NCI-H1092 treated with DMSO at 0.1 percent for 48 hours (cell line): Measurements from ENCODE around the gene CHRNB4.
"Not testable (repeated sequence)": the region's sequence is repeated elsewhere in the genome, so short reads cannot be mapped to it uniquely, and the experiment has no call there.

Experiments
- DNase-seq: peaks from one replicate; lab custom pipeline; 2025; lab: John Stamatoyannopoulos, UW

Gene CHRNB4, protein sequence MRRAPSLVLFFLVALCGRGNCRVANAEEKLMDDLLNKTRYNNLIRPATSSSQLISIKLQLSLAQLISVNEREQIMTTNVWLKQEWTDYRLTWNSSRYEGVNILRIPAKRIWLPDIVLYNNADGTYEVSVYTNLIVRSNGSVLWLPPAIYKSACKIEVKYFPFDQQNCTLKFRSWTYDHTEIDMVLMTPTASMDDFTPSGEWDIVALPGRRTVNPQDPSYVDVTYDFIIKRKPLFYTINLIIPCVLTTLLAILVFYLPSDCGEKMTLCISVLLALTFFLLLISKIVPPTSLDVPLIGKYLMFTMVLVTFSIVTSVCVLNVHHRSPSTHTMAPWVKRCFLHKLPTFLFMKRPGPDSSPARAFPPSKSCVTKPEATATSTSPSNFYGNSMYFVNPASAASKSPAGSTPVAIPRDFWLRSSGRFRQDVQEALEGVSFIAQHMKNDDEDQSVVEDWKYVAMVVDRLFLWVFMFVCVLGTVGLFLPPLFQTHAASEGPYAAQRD

DNA sequence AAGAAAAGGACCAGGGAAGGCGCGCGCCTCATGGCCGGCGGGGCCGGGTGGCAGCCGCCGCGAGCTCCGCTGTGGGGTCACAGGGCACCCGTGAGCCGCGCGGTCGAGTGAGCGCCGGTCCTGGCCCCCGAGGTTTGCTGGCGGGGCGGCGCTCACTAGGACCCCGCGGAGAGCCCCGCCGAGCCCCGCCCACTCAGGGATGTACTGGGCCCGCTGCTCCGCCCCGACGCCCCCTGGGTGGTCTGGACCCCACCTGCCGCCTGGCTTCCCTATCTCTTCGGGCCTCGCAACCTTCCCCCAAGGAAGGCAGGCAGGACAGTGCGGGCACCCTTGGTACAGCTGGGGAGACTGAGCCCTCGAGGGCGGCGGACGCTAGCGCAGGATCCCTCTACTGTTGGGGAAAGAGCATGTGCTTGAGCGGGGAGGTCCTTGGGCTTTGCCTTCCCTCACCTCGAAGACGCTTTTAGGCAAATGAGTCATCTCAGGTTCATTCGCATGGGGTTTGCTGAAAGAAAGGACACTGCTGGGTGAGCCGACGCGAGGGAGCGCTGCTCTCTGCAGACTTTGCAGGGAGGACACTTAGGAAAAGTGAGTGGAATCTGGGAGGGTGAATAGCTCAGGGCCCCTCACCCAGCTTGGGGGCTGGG lies at the start of gene CHRNB4:
CHRNB4 (minus strand) TSS at position 109 of the 647 bp plus-strand sequence; CDS start at position 32, 77 bp downstream.
- DNase-seq: no peak

DNA sequence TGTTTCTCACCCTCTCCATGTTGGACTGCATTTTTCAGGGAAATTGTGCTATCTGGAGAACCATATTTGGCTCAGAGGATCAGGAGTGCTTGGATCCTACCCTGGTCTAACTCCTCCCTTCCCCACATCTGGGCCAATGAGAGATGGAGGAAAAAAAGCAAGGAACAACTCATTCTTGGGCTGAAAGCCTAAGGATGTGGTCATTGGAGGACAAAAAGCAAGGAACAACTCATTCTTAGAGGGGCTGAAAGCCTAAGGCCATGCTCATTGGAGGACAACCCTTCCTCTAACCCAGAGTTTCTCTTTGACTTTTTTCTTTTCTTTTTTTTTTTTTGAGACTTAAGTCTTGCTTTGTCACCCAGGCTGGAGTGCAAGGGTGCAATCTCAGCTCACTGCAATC lies 48.6 kb upstream of the CHRNB4 start:
- DNase-seq: no peak

DNA sequence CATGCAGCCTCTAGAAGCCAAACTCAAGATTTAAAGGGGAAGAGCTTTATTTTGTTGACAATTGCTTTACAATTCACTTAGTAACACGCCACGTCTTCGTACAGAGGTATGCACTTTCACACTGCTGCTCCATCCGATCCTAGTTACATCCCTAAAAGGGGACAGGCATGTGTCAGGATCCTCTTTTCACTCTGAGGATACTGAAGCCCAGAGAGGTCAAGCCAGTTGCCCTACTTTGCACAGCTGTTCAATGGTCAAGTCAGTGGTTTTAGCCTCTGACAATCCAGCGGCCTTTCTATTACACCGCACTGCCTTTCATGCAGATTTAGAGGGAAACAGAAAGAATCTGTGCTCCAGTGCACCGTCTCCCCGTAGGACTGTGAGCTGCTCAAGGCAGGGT lies 44.9 kb upstream of the CHRNB4 start:
- no peak for DNase-seq

DNA sequence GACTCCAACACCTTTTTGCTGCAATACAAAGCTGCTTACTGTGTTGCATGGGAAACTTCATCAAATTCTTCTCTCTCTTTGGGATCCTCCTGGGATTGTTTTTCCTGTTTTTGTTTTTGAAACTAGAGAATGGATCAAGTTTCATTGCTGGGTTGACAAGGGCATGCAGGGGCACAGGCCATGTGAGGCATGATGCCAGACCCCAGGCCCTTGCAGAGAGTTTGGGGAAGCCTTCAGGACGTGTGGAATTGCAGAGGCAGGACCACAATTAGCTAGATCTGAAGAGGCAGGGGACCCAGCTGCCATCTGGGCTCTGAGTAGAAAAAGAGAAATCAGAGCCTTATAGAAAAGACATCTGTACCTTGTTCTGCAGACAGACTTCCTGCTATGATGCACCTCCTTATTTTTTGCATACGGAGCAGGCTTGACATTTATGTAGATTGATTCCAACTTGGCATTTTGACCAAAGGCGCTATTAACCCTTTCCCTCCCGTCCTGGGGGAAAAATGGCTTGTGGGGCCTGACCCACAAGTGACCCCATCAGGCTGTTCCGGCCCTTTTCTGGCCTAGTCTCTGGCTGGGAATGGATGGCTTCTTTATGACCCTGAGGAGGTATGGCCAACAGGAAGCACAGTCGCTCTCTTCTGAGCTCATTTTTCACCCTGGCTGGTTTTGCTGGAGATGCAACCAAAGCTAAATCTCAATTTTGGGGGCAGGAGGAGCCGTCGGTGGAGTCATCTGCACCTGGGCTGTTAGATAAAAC lies 44.3 kb upstream of the CHRNB4 start:
- DNase-seq: no peak

DNA sequence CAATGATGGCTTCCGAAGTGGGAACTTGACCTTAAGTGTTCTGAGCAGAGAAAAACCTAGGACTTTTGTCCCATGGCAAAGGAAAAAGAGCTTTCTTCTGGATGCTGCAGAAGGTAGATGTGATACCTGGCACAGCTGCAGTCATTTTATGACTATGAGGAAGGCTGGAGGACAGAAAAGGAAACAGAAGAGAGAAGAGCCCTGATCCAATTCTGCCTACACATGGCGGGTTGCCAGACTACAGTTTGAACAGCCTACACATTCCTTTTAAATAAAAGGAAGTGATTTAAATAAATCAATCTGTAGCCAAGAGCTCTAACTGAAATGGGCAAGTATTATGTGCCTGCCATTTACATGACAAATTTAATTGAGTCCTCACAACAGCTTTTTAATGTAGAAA lies 43.6 kb upstream of the CHRNB4 start:
- peak; percentile 1 for DNase-seq

DNA sequence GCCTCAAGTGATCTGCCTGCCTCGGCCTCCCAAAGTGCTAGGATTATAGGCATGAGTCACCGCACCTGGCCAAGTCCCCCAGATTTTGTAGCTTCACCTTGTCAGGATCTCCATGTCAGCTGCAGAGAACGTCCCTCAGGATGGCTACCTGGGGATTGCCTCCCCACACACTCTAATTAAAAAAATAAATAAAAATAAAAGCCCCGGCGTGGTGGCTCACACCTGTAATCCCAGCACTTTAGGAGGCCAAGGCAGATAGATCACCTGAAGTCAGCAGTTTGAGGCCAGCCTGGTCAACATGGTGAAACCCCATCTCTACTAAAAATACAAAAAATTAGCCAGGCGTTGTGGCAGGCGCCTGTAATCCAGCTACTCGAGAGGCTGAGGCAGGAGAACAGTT lies 42.6 kb upstream of the CHRNB4 start:
- not testable (repeated sequence) for DNase-seq

DNA sequence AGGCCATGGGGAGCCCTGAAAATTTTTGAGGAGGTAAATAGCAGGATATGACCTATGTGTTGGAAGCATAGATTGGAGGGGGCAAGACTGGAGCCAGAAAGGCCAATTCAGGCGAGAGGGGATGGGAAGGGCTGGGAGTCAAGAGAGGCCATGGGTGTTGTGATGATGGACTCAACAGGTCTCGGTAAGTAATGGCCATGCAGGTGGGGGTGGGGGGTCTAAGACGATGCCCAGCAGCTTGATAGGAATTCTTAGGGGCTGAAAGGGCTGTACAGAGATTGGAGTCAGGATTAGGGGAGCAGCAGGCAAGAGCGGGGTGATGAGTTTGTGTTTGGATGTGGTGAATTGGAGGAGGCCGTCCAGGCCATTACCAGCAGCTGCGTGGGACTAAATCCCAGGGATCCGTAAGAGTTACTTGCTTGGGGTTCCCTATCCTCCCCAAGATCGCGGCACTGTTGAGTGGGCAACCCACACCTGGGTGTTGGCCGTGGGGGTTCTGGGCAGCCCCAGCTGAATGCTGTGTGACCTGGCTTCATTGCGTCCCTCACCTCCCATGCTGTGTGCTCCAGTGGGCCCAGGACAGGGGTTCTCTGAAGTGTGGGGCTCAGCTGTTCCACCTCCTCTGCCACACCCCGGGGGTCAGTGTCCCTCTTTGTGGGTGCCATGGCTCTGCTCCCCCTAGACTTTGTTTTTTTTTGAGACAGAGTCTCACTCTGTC lies 41.8 kb upstream of the CHRNB4 start:
- DNase-seq: no peak

DNA sequence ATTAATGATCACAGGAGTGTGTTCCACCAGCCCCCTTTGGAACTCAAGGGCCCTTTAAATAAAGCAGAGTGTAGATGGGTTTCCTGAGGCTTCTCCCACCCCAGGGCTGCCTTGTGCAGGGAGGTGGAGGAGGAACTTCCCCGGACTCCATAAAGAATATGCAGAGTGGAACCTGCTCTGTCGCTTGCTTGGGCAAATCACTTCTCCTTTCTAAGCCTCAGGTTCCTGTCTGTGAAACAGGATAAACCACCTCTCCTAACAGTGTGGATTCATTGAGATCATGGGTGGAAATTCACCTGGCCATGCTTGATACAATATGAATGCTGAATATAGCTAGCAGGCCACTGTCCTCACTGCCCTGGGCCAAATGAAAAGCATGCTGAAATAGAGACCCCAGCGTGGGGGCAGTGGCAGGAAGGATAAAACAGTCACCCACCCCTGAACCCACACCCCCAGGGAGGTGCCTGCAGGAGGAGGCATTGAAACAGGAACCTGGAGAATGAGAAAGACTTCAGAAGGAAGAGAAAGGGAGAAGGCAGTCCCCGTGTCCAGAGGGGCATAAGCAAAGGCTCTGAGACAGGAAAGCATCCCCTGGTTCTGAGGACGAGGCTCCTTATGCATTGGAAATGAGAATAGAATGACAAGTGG lies 41.1 kb upstream of the CHRNB4 start:
- DNase-seq: no peak

DNA sequence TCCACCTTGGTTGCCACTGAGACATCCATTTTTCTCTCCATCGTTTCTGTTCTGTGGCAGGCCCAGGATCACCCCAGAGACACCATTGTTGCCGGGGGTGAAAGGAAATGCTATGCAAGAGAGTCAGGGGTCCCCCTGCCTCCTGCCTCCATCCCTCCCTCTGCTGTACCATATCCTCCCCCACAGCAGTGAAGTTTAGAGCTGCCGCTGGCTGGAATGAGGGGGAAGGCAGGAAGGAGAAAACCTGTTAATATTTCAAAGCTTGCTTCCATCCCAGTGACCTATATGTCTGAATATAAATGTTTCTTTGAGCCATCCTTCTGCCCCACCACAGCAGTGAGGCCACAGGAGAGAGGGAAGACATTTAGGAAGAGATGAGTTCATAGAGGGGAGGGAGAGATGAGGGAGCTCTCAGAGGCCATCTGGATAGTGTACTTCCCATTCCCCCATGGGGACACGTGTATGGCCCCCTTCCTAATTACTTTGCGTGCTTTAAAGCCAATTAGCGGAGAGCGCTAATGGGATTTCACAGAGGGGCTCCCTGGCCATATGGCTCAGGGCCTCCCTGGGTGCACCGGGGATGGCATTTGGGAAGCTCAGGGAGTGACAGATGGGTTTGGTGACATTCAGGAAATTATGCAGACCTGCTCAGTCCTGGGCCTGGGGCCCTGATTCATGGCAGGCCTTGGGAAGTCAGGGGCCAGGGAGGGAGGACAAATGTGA lies 40.4 kb upstream of the CHRNB4 start:
- peak; percentile 17 for DNase-seq

DNA sequence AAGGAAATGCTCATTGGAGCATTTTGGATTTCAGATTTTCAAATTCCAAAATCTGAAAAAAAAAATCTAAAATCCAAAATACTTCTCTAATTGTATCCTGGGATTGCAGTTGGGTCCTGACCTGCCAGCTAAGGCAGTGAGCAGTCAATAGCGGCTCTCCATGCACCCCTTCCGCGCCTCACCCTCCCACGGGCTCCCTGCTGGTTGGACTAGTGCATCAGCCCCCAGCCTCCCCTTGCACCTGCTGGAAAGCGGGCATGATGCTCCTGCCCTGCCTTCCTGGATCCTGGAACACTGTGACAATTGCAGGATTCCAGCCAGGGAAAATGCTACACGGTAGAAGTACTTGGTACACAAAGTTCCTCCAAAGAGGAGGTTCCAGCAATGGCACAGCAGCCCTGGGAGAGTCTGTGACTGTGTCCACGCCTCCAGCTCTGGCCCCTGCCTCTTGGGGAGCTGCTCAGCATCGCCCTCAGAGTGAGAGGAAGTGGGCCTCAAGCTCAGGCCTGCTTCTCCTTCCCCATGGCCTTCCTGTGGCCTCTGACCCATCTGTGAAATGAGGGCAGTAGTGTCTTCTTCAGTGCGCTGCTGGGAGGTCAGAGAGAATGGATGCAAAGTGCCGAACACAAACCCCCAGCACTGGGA lies 39.5 kb upstream of the CHRNB4 start:
- DNase-seq: no peak

DNA sequence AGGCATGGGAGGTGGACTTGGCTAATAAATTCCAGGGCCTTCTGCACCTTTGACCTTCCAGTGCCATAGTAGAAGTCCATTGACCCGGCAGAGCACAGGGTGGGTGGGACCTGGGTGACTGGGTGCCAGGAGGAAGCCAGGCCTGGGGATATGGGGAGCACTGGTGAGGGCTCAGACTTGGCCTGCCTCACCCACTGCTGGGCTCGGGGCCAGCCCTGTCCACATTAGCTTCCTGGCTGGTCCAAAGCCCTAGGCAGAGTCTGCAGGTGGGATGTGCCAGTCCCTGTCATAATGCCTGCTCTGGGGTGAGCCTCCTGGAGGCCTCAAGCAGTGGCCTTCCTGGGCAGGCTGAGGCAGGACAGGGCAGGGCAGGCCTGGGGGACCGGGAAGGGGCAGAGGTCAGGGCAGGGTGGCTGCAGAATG lies 38.1 kb upstream of the CHRNB4 start:
- DNase-seq: no peak

DNA sequence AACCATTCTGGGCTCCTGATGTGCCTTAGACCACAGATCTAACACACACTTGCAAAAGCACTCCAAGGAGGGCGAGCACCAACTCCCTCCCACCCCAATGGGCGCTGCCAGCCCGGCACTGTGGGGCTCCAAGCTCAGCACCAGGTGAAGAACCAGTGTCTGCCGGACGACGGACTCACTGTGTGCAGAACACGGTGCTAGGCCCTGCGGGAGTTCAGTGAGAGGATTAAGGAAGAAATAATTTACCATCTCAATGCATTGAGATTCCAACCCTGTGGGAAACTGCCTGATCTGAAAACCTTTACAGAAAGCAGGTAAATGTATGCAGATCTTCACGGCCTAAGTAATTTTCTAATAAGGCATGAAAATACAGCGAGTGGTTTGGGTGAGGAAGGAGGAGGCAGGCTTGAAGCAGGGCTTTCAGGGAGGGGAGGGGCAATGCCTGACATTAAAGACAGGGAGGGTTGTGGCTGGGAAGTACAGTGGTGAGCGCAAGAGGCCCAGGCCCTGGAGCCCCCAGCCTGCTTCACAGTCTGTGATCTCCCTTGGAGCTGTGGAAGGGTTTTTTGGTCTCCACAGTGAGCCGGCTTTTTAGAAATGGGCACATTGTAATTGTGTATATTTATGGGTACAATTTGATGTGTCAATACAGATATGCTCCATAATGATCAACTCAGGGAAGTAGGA lies 35.6 kb upstream of the CHRNB4 start:
- DNase-seq: no peak

DNA sequence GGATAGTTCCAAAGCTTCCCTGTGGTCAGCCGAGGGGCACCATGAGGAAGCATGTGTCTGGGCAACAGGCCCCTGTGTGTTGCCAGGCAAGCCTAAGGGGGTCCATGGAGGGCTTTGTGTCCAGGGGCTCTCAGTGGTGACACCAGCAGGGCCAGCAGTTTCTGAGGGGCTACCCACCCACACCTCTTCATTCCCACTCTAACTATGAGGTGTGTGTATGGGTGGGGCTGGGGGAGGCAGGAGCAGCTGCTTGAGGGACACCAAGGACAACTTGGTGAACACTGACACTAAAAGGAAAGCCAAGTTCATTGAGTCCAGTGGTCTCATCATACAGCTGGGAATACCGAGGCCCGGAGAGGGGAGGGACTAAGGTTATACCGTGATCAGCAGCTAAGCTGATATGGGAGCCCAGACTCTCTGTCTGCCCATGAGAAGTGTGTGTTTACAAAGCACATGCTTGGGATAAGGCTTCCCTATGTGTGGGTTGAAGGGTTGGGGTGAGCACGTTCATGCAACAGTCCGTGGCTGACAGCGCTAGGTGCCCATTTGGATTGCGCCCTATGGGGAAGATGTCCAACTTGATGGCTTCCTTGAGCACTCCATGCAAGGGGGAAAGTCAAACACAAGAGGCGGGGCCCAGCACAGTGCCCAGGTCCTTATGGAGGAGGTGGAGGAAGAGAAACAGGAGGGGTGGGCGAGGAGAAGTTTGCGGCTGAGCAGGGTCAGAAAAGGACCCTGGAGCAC lies 34.8 kb upstream of the CHRNB4 start:
- DNase-seq: no peak

DNA sequence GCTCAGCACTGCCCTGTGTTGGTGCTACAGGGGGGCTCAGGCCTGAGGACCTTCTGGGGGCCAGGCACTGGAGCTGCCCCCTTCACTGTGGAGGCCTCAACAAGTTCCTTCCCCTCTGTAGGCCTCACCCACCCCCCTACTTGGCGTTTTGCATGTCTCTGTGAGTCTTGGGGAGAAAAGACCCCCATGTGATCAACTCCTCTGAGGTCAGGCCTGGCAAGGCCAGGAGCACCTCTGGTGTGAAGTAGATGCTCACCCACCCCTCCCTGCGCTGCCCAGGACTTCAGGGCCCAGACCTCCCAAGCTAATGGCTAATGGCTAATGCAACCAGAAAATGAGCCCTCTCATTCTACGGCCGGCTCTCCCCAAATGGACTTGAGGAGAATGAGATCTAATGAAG lies 34.2 kb upstream of the CHRNB4 start:
- no peak for DNase-seq

DNA sequence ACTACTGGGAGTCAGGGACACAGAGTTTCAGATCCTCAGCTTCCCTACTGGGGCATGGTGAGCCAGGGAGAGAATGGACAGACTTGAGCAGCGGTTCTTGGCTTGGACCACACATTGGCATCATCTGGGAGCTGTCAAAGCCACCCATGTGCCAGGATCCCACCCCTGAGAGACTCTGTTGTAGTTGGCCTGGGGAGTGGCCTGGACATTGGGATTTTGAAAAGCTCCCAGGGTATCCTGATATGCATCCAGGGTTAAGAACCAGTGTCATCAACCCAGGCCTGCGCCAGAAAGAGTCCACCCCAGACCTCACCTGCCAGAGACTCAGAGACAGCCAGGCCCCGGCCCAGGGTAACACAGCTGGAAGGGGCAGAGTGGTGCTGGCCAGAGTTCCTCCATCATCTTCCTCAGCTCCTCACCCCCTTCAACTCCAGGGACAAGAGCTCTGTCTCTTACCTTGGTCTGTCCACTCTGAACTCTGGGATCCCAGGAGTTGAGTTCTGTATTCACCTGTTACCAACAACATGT lies 33.0 kb upstream of the CHRNB4 start:
- no peak for DNase-seq

DNA sequence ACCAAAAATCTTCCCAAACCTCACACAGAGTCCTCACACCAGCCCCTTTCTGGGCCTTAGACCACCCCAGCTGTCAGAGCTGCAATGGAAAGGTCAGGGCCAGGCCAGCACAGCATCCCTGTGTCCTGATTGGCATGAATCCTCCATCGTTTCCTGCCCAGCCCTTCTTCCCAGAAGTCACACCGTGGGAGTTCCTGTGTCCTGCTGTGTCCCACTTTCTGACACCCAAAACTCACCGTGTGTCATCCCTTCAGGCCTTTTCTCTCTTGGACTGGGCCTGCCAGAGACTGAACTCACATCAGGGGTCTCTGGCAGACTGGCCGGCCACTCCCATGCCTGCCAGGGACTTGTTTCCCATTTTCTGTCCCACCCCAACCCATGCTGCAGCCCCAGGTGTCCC lies 32.5 kb upstream of the CHRNB4 start:
- DNase-seq: no peak

DNA sequence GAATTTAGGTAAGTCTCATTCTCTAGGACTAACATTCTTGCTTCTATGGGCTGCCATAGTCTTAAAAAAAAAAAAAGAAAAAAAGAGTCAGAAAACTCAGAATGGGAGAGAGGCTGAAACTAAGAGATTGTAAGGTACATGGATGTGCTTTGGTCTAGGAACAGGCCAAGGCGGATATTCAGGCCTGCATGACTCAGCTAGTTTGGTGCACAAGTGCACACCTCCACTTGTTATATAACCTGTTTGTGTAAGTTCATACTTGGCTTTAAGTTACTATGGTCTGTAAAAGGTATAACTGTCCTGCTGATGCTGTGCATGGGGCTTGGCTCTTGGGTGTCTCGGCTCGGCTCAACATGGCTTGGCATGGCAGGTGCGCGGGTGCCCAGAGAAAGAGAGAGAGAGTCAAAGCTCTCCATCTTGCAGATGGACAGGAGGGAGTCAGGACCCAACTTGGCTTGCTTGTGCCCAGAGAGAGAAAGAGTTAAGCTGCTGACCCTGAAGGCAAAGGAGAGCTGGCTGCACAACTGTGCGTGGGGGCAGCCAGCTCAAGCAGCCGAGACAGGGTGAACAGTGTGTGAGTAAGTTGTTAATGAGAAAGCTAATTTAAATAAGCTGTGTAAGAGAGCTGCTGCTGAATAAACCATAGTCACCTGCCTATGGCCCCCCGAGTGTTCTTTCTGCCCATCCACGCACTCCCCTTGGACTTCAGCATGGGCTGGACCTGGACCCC lies 31.4 kb upstream of the CHRNB4 start:
- DNase-seq: no peak

DNA sequence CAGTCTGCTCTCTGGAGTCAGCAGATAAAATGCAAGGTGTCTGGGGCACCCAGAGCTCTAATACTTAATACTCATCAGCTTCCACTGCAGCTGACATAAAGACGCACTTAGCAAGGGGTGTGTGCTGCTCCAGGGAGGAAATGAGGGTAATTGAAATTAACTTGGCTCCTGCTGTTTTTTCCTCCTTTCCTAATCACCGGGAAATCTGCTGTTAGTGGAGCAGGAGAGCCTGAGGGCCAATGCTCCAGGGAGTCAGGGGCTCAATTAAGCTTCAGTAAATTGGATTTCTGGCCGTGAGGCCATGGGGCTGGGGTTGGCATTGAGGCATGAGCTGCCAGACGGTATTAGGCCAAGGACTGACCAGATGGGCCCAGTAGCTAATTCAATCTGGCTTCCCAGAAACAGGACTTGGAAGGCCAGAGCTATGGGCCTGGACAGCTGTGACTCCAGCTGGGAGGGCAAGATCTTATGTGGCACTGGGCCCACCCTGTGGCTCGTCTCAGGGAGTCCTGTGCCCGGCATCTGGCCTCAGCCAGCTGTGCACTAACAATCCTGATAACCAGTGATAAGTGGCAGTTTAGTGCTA lies 30.7 kb upstream of the CHRNB4 start:
- DNase-seq: peak; percentile 76
